GM15510 (cell line): ENCODE results near the gene CBX1.

Experiments
- POLR2A ChIP-seq: IDR thresholded peaks from 3 replicates; pipeline ENCODE4 v1.6.1; 2011; ENCODE audit warnings: borderline replicate concordance; ENCODE audit not compliant: insufficient read length; ENCODE audit errors: extremely low read depth

Gene CBX1

DNA sequence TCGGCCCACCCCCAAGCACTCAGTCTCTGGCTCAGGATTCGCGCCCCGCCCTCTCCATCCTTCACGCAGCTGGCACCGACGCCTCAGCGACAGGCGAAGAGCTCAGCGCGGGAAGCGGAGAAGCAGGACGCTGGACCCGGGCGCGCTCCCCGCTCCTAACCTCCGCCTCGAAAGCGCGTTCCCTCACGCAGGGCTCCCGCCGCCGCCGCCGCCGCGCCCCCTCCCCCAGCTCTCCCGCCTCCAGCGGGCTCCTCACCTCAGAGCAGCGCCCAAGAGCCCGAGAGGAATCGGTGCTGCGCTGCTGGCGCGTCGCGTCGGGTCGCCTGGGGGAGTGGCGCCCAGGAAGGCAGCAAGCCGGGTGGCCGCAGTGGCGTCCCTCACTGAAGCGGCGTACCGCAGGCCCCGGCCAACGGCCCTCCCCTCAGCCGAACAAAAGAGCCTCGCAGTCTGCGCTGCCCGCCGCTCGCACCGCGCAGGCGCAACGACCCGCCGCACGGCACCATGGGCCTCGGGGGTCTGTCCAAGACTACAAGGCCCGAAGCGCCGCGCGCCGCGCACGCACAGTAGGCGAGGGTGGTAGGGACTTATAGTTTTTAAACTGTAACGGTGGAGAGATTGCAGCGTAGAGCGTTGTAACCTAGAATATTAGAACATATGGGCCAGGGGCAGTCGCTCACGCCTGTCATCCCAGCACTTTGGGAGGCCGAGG is at the start of gene CBX1:
Gene CBX1 (minus strand): TSS at position 467 of the 709 bp plus-strand sequence. CDS start 24,474 bp downstream, outside the sequence.
- TF ChIP-seq POLR2A, result peak; percentile 60

DNA sequence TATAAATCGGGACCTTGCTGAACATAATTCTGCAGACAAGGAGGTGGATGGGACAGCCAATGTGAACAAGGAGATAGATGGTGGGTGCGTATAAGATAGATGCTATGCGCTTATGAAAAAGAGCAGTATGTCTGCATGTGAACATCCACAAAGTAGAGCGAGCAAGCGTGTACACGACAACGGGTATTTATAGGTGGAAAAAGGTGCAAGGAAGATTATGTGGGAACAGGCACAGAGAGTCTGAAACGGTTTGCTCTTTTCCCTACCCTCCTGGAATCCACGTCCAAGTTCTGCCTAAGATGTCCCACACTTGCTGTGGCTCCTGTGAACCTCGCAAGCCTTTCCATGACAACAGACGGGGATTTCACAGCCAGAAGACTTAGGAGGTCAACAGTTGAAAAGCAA is 49.3 kb upstream of the CBX1 start:
- TF ChIP-seq POLR2A, result no peak

DNA sequence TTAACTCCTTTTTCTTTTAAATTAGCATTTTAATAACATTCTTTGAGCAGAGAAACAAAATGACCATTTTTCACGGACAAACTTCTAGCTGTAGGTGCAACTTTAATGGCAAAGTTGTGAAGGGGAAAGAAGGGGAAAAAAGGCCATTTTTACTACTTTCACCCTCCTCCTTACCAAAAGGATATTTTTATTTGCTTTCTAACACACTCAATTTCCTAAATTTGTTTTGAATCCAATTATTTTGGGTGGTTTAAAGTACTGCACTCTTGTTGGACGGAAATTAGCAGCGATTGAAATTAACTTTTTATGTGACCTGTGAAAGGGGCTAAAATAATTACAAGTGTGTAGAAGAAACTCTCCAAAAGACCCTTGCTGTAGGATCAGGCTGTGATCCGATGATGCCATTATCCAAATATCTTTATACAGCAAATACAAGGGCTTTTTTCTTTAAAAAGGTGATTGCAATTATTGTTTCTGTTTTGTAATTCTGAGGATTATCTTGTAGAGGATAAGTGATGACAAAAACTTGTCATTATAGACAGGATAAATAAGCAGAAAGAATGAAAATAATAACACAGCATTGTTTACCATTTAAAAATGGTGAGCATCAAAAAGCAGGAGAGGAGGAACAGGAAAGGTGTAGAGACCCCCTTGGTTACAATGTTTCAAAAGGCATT is 48.6 kb upstream of the CBX1 start:
- no peak for TF ChIP-seq POLR2A

DNA sequence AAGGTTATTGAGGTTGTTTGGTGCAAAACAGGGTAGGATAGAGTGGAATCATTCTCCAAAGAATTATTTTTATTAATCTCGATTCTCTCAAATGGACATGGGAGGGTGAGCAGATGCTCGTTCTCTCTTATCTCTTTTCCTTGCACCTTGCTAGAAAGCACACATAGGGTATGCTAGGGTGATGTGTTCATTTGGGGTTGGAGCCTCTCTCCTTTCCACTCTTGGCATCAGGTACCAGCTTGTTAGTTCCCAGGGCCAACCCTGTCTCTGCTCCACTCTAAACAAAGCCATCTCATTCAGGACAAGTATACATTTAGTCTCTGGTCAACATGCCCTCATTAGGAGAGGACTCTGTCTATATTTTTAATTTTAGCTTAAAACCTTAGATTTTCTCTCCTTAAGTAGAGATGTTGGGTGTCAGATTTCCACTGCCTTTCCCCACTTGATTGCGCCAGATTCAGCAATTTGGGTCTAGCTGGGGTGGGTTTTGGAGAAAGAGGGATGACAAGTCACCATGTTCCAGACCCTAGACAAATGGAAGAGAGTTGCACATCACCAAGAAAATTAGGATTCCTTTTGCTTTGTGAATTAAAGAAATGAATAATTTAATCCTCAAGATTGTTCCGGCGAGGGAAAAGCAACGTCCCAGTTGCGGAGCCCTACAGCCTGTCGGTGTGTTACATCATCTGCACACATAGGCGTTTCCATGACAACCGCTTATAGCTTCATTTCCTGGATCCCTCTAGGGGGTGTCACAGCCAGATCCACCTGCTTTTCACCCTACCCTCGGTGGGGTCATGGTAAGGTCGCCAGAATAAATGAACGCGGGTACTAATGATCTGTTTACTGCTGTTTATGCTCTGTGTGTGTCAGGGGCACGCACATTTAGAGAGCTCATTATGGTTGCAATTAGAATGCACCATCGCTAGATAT is 47.8 kb upstream of the CBX1 start:
- no peak for TF ChIP-seq POLR2A

DNA sequence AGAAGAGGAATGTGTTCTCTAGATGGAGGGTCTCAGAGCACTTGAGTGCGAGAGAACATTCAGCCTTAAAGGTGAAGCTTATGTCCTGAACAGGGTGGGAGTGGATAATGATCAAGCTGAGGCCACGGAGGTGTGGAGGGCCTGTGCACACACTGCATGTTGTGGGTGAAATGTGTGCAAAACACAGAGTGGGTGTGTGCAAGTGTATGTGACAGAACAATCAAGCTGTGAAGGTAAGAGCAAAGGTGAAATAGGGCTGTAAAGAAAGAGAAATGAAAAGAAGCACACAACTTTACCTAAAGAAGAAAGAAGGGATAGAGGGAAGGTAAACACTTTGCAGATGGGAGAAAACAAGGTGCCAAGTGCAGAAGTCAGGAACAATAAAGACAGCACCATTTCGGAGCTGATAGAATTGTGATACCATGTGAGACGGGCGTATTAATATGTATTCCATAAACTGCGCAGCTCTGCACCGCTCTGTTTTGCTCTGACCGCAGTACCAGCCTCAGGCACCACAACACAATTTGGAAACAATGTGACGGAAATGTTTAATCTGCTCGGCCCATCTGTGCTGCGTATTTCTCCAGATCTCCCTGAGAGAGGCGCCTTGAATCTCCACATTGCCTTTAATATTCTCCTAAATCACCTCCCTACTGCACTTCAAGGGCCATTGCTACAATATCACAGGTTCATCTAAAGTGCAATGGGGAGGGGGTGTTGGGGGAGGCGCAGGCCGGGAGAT is 46.9 kb upstream of the CBX1 start:
- TF ChIP-seq POLR2A, result no peak

DNA sequence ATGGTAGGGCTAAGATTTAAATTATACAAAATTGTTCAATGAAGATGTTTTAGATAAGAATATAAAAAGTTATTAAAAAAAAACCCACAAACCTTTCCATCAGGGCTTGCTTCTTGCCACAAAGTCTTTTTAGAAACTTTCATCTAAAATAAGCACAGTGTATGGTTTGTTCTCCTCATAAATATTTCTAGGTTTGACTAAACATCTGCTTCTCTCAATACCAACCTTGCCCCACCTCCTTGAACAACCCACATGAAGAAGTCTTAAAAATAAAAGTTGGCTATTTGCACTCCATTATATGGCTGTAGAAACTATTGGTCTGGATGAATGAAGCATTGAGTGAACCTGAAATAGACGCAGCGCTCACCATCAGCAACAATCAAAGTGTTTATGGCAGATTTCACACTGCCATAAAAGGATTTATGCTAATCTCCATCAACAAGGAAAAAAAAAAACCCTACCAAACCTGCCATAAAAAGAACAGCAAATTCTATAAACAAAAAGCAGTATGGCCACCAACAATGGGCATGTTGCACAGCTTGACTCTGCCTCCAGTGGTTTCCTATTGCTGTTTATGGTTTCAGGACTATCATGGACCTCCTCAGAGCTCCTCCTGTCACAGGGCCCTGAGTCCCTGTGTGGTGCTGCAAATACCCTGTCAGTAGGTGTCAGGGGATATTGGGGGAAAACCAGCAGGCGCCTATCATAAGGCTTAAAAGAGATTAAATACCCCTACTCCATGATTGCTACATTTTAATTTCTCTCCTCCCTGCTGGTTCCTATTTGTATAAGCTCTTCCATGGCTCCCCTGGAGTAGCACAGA is 43.9 kb upstream of the CBX1 start:
- TF ChIP-seq POLR2A, result no peak

DNA sequence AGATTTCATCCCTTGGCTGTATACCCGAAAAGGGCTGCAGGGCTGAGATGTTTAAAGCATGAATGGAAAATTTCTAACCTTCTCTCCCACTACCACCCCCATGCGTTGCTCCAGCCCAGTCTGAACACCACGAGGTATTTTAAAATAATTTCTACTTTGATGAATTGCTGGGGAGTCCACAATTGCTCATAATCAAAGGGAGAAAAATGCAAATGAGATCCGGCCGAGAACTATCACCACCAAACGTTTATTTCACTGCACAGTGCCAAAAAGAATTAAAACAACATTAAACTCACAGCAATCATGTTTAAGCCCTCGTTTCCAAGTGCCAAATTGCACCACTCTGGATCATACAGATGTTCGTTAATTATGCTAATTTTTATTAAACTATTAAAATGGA is 43.0 kb upstream of the CBX1 start:
- TF ChIP-seq POLR2A, result no peak

DNA sequence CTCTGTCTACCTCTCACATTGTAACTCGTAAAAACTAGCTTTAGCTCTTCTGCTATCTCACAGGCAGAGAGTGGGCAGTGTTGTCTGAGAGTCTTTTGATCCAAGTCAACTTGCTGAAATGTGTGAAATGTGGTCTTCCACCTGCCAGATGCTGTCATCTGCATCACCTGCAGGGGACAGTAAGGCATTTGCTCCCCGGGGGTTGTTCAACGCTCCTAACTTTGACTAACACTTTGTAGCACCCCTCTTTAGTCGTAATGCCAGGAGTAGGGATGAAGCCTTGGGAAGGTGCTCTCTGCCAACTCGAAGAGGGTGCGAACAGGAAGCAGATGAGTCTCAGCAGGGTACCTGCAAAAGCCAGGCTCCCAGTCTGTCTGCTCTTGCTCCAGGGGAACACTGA is 42.4 kb upstream of the CBX1 start:
- TF ChIP-seq POLR2A, result no peak

DNA sequence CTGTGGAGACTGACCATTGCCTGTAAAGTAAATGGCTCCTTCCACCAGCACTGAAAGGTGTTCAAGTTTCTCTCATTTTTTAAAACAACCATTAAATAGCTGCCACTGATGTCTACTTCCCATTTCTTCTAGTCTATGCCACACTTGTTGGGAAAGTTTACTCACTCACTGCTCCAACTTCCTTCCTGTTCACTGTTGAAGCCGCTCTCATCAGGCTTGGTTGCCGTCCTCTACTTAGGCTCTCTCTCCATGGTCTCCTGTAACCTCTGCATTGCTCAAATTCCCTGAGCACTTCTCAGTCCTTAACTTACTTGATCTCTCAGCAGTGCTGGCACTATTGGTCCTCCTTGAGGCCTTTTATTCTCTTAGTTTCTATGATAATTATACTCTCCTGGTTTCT is 38.7 kb upstream of the CBX1 start:
- TF ChIP-seq POLR2A, result no peak

DNA sequence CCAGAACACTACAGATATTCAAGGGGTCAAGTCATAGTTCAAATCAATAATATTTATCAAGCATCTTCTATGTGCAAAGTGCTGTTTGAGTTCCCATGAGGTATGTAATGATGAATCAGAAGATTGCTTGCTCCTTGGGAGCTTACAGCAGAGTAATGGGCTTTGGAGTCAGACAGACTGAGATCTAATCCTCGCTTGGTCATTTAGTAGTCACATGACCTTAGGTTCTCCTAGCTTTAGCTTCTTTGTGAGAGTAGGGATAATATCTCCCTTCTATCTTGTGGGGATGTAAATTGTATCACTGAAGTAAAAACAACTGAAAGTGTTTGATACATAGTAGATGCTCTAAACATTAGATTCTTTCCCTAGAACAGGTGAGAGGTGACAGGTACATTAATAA is 36.4 kb upstream of the CBX1 start:
- no peak for TF ChIP-seq POLR2A

DNA sequence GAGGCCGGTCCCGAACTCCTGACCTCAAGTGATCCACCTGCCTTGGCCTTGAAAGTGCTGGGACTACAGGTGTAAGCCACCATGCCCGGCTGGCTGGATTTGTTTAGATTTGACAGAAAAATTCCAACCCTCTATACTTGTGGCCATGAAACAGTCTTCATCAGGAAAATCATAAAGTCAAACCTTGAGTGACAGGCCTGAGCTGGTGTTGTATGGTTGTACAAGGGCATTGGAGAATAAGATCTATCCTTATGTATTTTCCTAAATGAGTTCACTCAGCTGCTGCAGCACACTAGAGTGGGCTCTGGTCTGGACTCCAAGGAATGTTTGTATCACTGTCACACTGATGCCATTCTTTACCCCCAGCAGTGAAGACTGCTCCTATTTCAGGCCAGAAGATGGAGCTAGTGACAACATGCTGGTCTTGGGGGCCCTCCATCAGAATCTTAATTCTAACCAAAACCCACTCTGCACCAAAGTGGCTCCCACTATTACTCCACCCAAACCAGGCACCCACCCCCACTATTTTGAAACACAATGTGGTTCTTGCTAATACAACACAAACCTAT is 33.7 kb upstream of the CBX1 start:
- TF ChIP-seq POLR2A, result no peak

DNA sequence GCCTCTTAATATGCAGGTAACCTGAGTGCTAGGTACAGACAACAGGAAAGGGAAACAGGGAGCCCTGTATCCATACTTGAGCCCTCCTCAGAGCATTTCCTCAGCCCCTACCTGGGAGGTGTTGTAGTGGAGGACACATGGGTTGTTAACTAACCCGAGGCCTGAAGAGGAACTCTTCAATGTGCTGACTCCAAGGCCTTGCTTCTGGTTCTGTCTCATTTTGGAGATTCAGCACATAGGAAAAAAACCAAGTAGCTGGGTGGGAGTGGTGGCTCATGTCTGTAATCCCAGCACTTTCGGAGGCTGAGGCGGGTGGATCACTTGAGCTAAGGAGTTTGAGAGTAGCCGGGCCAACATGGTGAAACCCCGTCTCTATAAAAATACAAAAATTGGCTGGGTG is 31.1 kb upstream of the CBX1 start:
- no peak for TF ChIP-seq POLR2A

DNA sequence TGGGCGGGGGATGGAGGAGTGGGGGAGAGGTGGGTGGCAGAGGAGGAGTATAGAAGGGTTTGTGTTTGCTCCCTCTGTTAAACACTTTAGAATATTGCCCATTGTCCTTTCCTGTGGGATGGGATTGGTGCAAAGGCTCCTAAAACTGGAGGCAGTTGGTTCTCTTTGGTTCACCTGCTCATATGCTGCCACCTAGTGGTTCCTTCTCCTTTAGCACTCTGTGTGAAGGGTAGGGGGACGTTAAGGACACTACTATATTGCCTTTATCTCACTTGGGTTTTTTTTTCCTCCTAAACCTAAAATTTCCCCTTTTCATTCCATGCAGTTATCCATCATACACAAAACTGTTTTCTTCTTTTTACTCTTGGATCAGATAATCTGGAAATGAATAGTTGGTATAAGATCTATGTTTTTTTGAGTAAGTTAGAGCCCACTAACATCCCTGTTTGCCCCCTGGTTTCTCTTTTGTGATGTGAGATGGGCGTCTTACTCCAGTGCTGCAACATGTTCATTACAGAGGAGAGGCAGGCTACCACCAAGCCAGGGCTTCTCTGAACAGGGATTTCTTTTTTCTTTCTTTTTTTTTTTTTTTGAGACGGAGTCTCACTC is 30.0 kb upstream of the CBX1 start:
- no peak for TF ChIP-seq POLR2A

DNA sequence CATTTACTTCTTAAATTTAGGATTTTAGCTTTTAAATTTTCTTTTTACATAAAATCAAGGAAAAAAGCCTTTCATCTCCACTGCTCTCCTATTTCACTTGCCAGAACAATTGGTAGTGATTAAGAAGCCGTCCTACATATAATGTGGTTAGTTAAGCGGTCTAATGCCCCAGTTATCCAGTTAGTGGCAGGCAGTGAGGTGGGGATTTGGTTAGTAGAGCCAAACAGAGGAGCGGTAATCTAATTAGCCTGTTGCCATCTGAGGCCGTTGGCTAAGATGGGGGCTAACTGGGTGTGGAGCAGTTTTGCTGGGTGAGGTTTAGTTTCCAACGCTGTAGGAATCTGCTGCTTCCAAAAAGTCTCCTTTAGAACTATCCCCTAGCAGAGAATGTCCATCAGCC is 28.7 kb upstream of the CBX1 start:
- no peak for TF ChIP-seq POLR2A

DNA sequence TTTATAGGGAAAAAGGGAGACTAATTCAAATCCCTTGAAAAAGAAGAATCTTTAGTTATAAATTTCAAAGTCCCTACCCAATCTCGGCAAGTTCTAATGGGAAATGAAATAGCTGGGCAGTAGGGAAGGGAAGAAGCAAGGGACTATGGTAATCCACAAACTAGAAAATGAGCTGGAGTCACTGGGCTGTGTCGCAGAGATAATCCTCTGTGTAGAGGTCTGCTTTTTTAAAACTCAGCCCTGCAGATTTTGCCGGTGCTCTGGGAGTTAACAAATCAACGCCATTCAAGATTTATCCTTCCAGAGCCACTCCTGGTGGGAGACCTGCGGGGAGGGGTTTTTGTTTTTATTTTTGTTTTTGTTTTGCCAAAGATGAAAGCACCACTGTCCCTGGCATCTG is 27.1 kb upstream of the CBX1 start:
- TF ChIP-seq POLR2A, result no peak
